ENCODE results near the gene WIPF3. TPM values are rescaled to one million over a fixed set of nuclear protein-coding genes. Genes with fewer than 3 reads are reported as not detected.

The WIPF3 gene
- total and polyA plus RNA-seq, 2 donors from 2014 or later, result 3.8 to 4.5 TPM

GRCh38 chr7:29860186-29860585, 53.9 kb downstream of the WIPF3 start:
- no peak overlapping the region for H3K27ac ChIP-seq (ENCODE audit: low read depth in 2 of 2, low read length in 2 of 2)
- H3K27me3 ChIP-seq (ENCODE audit: control insufficient read depth, insufficient read depth, low read length), result no peaks in the 10 kb centered on the region
- H3K4me3 ChIP-seq (ENCODE audit: low read length in 3 of 3), result no peak overlapping the region
- no peak for DNase-seq
- no peaks in the 10 kb centered on the region for H3K9me3 ChIP-seq (ENCODE audit: control insufficient read depth in 2 of 3, insufficient read depth in 1 of 3, low read length in 3 of 3)
- FAIRE-seq, result no peak
- no peaks in the 10 kb centered on the region for H3K4me1 ChIP-seq (ENCODE audit: control insufficient read depth in 2 of 3, insufficient read depth in 2 of 3, low read depth in 1 of 3, low read length in 3 of 3)
- no peak overlapping the region for H3K9ac ChIP-seq (ENCODE audit: low read length in 3 of 3)
- intact Hi-C loops (cut with DNase I), result no loop called here
- no peaks in the 10 kb centered on the region for H3K36me3 ChIP-seq (ENCODE audit: control insufficient read depth in 2 of 3, insufficient read depth in 3 of 3, low read length in 3 of 3)
- no peak for TF ChIP-seq CTCF (IDR thresholded peaks at IDR 0.05; ENCODE audit: borderline replicate concordance, extremely low read depth, insufficient read depth)

DNA sequence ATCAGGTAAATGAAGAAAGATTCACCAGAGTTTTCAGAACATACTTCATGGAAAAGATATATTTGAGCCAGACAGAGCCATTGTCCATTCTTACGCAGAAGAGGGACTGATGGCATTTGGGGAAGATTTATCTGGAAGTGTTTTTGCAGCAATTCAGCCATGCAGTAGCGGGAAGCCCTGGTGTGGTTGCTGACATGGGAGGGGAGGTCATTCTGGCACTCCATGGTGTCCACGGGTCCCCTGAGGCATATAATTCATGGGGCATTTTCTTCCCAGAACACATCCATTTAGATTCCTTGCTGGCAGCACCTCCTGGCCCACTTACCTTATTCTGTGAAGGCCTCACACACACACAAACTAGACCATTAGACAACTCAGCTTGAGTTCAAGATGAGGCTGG, 55.6 kb downstream of the WIPF3 start:
- H3K9me3 ChIP-seq (ENCODE audit: control insufficient read depth in 2 of 3, insufficient read depth in 1 of 3, low read length in 3 of 3), result no peaks in the 10 kb centered on the region
- no peaks in the 10 kb centered on the region for H3K27me3 ChIP-seq (ENCODE audit: control insufficient read depth, insufficient read depth, low read length)
- intact Hi-C loops (cut with DNase I), result no loop called here
- no peak overlapping the region for H3K27ac ChIP-seq (ENCODE audit: low read depth in 2 of 2, low read length in 2 of 2)
- no peak overlapping the region for H3K4me3 ChIP-seq (ENCODE audit: low read length in 3 of 3)
- no peak for TF ChIP-seq CTCF (IDR thresholded peaks at IDR 0.05; ENCODE audit: borderline replicate concordance, extremely low read depth, insufficient read depth)
- no peak for DNase-seq
- H3K36me3 ChIP-seq (ENCODE audit: control insufficient read depth in 2 of 3, insufficient read depth in 3 of 3, low read length in 3 of 3), result no peaks in the 10 kb centered on the region
- H3K4me1 ChIP-seq (ENCODE audit: control insufficient read depth in 2 of 3, insufficient read depth in 2 of 3, low read depth in 1 of 3, low read length in 3 of 3), result no peaks in the 10 kb centered on the region
- FAIRE-seq, result no peak
- no peak overlapping the region for H3K9ac ChIP-seq (ENCODE audit: low read length in 3 of 3)

GRCh38 chr7:29864656-29865055, 58.3 kb downstream of the WIPF3 start:
- Histone ChIP-seq H3K4me3 (ENCODE audit: low read length in 3 of 3) (no peak overlapping the region), H3K9ac (ENCODE audit: low read length in 3 of 3) (no peak overlapping the region), H3K4me1 (ENCODE audit: control insufficient read depth in 2 of 3, insufficient read depth in 2 of 3, low read depth in 1 of 3, low read length in 3 of 3) (no peaks in the 10 kb centered on the region), H3K27ac (ENCODE audit: low read depth in 2 of 2, low read length in 2 of 2) (no peak overlapping the region), H3K9me3 (ENCODE audit: control insufficient read depth in 2 of 3, insufficient read depth in 1 of 3, low read length in 3 of 3) (no peaks in the 10 kb centered on the region), H3K36me3 (ENCODE audit: control insufficient read depth in 2 of 3, insufficient read depth in 3 of 3, low read length in 3 of 3) (no peaks in the 10 kb centered on the region), H3K27me3 (ENCODE audit: control insufficient read depth, insufficient read depth, low read length) (no peaks in the 10 kb centered on the region)
- no peak for DNase-seq
- no peak for FAIRE-seq
- TF ChIP-seq CTCF (IDR thresholded peaks at IDR 0.05; ENCODE audit: borderline replicate concordance, extremely low read depth, insufficient read depth), result no peak
- intact Hi-C loops (cut with DNase I), result no loop called here

DNA sequence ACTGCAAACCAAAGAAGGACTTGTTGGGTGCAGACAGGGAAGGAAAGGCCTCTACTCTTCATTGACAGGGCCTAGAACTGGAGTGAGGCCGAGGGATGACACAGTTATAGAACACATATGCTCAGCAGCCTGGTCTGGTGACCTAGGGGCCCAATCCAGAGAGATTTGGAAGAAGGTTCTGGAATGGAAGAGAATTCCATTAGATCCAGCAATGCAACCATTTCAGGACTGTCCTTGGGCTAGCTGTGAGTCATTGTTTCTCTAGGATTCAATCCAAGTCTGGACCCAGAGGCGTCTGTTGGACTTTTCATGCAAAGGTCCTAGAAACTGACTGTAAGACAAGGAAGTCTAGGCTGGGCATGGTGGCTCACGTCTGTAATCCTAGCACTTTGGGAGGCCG, 59.2 kb downstream of the WIPF3 start:
- no peak for FAIRE-seq
- Histone ChIP-seq H3K27me3 (ENCODE audit: control insufficient read depth, insufficient read depth, low read length) (no peaks in the 10 kb centered on the region), H3K27ac (ENCODE audit: low read depth in 2 of 2, low read length in 2 of 2) (no peak overlapping the region)

More for the DNA sequence above, 59.2 kb downstream of the WIPF3 start:
- Histone ChIP-seq H3K9me3 (ENCODE audit: control insufficient read depth in 2 of 3, insufficient read depth in 1 of 3, low read length in 3 of 3) (no peaks in the 10 kb centered on the region), H3K36me3 (ENCODE audit: control insufficient read depth in 2 of 3, insufficient read depth in 3 of 3, low read length in 3 of 3) (no peaks in the 10 kb centered on the region), H3K9ac (ENCODE audit: low read length in 3 of 3) (no peak overlapping the region), H3K4me3 (ENCODE audit: low read length in 3 of 3) (no peak overlapping the region), H3K4me1 (ENCODE audit: control insufficient read depth in 2 of 3, insufficient read depth in 2 of 3, low read depth in 1 of 3, low read length in 3 of 3) (no peaks in the 10 kb centered on the region)
- no peak for TF ChIP-seq CTCF (IDR thresholded peaks at IDR 0.05; ENCODE audit: borderline replicate concordance, extremely low read depth, insufficient read depth)
- intact Hi-C loops (cut with DNase I), result no loop called here
- DNase-seq, result no peak
